ENCODE measurements around the gene CALHM4.

GRCh38 chr6:116543149-116543548 lies 10.4 kb upstream of the CALHM4 start:
- TF ChIP-seq CTCF (IDR thresholded peaks at IDR 0.05) (no peak), POLR2A (IDR thresholded peaks at IDR 0.05) (no peak)

All from right lobe of liver (tissue), 4 donors.